GM21576 (cell line): Measurements from ENCODE around the gene CERS6.
"Not testable (repeated sequence)": the region's sequence is repeated elsewhere in the genome, so short reads cannot be mapped to it uniquely, and the experiment has no call there.

Experiments used
- ATAC-seq: cut with Tn5 transposase; IDR thresholded peaks from one replicate; pipeline ENCODE4 v1.9.1; 2021; ENCODE audit warnings: mild to moderate bottlenecking, moderate library complexity; ENCODE audit not compliant: unreplicated experiment

Gene CERS6

DNA sequence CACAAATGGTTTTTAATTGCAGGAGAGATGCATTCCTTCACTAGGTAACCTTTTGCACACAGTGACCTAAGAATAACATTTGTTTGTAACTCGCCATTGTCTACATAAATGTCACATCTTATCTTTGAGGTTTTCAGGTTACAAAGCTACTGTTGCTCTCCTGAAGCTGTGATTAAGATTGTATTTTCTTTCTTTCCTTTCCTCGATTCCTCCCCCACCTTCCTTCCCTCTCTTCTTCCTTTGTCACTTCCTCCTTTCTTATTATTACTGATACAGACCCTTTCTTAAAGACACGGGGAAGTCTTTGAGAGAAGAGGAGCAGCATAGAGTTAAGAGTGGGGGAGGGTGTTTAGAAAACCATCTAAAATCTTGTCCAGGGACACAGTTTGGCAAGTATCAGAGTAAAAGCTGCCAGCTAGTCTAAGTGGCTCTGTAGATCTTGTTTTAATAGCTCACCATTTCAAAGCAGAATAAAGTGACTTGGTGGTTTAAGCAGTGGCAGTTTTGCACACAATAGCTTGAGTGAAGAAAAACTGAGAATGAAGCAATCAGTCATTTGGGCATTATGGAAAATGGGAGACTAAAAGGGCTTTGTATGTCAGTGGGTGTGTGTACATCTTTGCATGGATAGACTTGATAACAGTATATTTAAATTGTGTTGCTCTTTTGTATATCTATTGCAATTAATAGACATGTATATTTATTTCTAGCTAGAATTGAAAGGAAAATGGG is 10.9 kb downstream of the CERS6 start:
- ATAC-seq, result no peak

DNA sequence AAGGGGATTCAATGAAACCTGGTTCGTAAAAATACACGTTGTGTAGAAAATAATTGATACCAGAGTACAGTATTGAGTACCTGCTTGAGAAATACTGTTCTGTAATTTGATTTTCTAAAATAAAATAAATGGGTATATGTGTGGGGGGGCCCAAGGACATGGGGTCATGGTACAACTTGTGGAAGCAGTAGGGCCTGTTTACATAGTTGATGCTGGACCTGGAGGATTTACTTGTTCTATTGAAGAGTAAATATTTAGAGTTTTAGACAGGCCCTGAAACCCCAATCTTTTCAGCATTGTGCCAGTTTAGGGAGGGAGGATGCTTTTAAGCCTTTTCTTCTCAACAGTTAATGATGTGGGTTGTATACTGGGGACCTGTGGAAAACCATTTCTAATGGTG is 11.7 kb downstream of the CERS6 start:
- ATAC-seq, result no peak

GRCh38 chr2:168468354-168468753 is 12.3 kb downstream of the CERS6 start:
- ATAC-seq, result no peak

- ATAC-seq, result peak; percentile 63
These were observed 13.4 kb downstream of the CERS6 start for GRCh38 chr2:168469281-168469988.

DNA sequence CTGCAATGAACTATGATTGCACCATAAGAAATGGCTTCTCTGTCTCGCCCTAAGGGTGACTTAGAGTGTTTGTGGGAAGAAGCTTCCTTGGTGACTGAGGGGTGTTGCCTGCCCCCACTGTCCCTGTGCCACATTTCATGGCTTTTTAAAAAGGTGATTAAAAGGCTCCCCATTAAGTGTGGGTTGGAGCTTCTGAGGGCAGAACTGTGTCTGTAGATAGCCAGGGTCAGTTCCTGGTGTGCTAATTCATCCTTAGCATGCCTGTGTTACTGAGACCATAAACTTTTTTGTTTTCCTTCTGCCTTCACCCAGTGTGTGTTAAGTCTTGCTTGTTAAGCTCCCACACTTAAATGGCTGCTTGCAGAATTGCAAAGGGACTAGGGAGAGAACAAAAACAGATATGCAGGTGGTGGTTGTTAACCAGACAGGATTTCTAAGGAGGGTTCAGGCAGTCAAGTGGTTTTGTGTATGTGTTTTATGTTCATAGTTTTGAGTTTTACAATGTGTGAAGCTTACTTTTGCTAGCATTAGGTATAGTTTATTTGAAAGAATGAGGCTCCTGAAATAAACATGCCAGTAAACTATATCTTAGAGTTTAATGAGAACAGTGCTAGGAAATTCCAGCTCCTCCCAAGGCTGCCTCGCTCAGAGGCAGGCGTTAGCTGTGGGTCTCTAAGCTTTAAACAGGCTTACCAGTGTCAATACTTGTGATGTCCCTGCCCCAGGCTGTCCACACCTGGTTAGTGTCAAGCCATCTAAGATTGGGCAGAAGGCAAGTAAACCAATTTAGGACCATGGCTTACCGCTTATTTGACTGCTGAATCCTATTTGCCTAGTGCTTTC is 14.5 kb downstream of the CERS6 start:
- peak; percentile 30 for ATAC-seq

GRCh38 chr2:168471163-168471475 is 15.0 kb downstream of the CERS6 start:
- ATAC-seq, result no peak

- ATAC-seq, result no peak
These were observed 19.6 kb downstream of the CERS6 start for GRCh38 chr2:168475636-168476035.

- no peak for ATAC-seq
These were observed 22.1 kb downstream of the CERS6 start for GRCh38 chr2:168478206-168478605.

DNA sequence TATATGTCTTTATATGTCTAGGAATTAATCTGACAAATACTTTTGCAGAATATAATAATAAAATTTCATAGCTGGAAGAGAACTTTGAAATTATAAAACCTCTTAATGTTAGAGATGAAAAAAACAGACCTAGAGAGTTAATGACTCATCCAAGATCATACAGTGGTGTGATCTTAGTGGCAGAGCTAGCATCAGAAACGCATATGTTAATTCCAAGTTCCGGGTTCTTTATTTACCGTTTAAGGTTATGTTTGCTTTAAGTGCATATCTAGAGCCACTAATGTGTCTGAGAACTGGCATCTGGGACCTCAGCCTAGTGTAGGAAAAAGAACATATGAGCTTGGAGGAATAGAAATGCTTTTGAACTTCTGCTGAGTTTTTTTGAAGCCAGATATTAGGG is 24.3 kb downstream of the CERS6 start:
- ATAC-seq, result no peak

DNA sequence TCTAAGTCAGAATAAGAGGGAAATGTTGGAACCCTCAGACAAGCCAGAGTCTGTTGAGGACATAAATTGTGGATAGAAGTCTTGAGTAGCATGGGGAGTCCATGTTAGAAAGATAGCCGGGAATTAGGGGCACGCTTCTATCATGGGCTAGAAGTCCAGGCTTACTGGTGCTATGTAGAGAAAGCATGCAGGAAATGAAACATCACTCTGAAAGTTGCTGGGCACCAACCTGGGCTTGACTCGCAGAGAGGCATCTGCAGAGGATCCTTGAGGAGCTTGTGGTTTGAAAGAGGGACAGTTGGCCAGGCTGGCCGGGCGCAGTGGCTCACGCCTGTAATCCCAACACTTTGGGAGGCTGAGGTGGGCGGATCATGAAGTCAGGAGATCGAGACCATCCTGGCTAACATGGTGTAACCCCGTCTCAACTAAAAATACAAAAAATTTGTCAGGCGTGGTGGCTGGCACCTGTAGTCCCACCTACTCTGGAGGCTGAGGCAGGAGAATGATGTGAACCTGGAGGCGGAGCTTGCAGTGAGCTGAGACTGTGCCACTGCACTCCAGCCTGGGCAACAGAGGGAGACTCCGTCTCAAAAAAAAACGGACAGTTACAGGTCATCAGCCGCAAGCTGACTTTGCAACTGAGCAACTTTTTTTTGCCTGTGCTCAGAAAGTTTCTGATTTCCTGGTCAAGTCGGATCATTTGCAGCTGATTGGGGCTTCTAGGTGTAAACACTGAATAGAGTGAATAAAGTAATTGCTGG is 24.9 kb downstream of the CERS6 start:
- ATAC-seq, result no peak

DNA sequence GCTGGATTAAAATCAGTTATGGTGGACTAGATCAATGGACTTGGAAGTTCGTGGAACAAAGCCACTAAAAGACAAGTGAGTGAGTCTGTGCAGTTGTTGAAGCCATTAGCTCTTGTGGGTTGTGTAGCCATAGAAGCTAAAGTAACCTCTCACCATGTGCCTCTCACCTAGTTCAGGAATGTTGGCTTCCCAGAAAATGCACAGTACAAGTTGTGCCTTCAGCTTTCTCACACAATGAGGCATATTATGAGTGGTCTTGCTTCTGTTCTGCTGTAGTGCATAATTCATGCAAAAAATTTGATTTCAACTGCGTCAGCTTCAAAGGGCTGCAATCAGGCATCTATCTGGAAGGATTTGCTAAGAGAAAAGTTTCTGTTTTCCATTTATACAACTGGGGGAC is 26.2 kb downstream of the CERS6 start:
- no peak for ATAC-seq

- no peak for ATAC-seq
These were observed 27.1 kb downstream of the CERS6 start for GRCh38 chr2:168482952-168483831.

DNA sequence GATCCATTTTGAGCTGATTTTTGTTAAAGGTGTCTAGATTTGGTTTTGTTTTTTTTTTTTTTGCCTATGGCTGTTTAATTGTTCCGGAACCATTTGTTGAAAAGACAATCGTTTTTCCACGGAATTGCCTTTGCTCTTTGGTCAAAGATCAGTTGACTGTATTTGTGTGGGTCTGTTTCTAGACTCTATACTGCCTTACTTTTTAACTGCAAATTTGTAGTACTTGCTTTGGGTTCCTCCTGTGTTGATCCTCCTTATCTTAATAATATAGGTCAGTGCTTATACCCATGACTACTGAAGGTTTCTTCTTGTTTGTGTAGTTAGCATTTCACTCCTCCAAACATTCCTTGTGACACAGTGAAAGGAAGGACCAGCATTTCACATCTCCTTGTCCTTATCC is 30.4 kb downstream of the CERS6 start:
- no peak for ATAC-seq

- peak; percentile 93 for ATAC-seq
These were observed 34.2 kb downstream of the CERS6 start for GRCh38 chr2:168490015-168490874.

GRCh38 chr2:168490946-168491605 is 35.0 kb downstream of the CERS6 start:
- ATAC-seq, result no peak

DNA sequence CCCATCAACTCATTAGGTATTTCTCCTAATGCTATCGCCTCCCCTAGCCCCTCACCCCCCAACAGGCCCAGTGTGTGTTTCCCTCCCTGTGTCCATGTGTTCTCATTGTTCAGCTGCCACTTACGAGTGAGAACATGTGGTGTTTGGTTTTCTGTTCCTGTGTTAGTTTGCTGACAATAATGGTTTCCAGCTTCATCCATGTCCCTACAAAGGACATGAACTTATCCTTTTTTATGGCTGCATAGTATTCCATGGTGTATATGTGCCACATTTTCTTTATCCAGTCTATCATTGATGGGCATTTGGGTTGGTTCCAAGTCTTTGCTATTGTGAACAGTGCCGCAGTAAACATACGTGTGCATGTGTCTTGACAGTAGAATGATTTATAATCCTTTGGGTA is 35.7 kb downstream of the CERS6 start:
- not testable (repeated sequence) for ATAC-seq

- not testable (repeated sequence) for ATAC-seq
These were observed 37.1 kb downstream of the CERS6 start for GRCh38 chr2:168493219-168493618.

DNA sequence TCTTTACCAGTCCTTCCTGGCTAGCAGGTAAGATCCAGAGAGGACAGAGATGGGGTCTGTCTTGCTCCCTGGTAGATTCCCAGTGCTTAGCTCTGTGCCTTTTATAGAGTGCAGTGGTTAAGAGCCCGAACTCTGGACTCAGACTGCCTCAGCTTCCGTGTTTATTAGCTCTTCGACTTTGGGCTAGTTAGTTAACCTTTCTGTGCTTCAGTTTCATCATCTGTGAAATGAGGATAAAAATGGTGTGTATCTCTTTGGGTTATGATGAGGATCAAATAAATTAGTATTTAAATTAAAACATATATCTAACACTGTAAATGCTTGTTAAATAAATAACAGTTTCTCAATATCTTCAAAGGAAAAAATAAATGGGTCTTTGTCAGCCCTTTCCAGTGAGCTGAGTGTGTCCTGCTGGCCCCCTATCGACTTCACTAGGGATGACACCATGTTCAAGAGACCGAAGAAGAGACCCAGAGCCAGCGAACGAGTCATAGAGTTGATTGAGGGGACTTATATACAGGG is 38.2 kb downstream of the CERS6 start:
- no peak for ATAC-seq
